Measurements from ENCODE around the gene MAB21L3.

GRCh38 chr1:116087628-116088027 is 23.6 kb upstream of the MAB21L3 start:
- TF ChIP-seq CHD4 (IDR thresholded peaks at IDR 0.05; ENCODE audit: borderline replicate concordance, low read length) (no peak), NFYB (CRISPR knock-in tag; IDR thresholded peaks at IDR 0.05) (no peak), MYC (CRISPR knock-in tag; IDR thresholded peaks at IDR 0.05; ENCODE audit: borderline replicate concordance) (no peak)
- TF ChIP-seq, protein P1, sequence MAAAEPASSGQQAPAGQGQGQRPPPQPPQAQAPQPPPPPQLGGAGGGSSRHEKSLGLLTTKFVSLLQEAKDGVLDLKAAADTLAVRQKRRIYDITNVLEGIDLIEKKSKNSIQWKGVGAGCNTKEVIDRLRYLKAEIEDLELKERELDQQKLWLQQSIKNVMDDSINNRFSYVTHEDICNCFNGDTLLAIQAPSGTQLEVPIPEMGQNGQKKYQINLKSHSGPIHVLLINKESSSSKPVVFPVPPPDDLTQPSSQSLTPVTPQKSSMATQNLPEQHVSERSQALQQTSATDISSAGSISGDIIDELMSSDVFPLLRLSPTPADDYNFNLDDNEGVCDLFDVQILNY (CRISPR knock-in tag; conservative IDR thresholded peaks at IDR 0.05) = no peak
